NCI-H2227 (cell line): Measurements from ENCODE around the gene CGRRF1.
A peak's percentile ranks its signal among the peaks of the same experiment; 100 is the strongest.

Experiments used
- DNase-seq: peaks from one replicate; lab custom pipeline; 2025; ENCODE audit not compliant: unreplicated experiment; lab: John Stamatoyannopoulos, UW

The CGRRF1 gene

DNA sequence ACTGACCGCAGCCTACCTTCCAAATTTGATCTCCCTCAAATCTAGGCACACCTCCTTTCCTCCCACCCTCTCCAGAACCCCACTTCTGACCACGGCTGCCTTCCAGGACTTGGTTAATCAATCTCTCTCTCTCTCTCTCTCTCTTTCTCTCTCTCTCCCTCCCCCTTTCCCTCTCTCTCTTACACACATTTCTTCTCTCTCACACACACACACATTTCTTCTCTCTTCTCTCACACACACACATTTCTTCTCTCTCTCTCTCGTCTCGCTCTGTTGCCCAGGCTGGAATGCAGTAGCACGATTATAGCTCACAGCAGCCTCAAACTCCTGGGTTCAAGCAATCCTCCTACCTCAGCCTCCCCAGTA is 20.4 kb upstream of the CGRRF1 start:
- DNase-seq, result no peak

DNA sequence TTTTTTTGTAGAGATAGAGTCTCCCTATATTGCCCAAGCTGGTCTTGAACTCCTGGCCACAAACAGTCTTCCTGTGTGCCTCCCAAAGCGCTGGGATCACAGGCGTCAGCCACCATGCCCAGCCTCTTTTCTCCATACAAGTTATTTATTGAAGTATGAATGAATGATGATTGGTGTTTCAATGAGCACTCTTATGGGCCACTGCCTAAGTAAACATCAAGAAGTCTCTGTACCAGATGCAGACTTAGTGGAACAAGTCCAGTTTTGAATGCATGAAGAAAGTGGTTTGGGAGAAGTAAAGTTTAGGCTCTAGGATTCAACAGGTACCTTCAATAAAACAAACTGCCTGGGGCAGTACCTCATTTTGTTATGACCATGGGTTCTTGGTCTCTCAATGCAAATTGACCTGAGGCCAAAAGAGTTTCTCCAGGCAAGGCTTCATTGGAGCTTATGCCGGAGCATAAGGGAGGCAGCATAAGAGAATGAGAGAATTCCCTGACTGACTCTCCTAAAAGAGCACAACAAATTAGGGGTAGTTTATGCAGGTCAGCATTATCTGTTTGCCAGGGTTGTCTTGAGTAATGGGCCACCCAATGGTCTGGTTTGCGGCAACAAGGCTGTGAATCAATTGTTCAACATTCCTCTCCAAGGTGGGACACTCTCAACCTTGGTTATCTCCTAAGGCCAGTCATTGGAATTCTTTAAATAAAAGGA is 19.8 kb upstream of the CGRRF1 start:
- DNase-seq, result no peak

DNA sequence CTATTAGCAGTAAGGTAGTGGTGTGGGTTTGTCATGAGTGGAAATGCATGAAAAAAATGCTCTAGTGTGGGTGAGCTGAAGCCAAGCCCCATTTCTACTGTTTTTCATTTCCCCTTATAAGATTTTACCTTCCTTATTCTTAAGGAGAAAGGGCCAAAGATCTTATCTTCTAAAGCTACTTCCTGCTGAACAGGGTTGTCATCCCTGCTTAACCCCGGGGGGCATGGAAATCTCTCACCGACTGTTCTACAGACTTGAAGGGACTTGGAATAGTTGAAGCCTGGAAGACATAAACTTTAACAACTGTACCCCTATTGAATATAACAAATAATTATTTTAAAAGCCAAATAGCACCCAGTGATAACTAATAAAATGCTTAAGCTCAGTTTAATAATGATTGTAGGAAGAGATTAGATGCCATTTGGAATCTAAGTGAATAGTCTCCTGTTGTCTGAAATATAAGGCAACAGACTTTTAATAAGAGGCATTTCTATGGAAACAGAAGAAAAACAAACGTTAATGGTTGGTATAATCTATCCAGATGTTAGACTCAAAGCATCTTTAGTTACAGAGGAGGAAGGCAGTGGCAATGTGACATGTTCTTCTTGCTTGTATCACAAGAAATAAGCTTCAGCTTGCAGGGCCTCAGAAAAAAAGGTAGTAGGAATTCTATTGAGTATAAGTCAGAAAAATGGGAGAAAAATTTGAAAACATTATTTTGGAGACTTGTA is 19.1 kb upstream of the CGRRF1 start:
- no peak for DNase-seq

DNA sequence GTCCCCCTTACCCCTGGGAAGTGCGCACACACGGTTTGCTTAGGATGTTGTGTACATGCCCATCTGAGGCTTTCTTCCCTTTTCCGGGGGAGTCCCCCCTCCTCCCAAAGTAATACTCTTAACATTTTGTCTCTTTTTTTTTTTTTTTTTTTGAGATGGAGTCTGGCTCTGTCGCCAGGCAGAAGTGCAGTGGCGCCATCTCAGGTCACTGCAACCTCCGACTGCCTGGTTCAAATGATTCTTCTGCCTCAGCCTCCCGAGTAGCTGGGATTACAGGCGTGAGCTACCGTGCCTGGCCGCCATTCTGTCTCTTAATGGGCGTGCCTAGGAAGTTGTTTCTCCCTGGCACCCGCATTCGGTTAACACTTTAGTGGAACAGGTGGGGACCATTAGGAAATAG is 16.4 kb upstream of the CGRRF1 start:
- DNase-seq, result peak; percentile 11

DNA sequence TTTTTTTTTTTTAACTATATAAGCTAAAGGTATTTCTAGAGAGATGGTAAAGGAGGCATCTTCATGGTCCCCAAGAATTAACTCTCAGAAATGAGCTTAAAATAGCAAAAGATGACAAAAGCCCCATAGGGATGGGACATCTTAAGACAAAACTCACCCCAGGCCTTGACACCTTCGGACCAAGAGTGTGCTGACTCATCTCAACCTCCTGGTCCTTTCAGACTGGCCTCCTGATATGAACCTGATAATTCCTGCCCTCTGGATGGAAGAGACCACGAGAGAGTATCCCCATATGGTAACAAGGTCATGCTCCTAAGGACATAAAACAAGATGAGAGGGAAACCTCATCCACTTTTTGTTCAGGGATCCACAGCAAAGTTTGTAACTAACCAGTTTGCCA is 12.5 kb upstream of the CGRRF1 start:
- DNase-seq, result no peak

DNA sequence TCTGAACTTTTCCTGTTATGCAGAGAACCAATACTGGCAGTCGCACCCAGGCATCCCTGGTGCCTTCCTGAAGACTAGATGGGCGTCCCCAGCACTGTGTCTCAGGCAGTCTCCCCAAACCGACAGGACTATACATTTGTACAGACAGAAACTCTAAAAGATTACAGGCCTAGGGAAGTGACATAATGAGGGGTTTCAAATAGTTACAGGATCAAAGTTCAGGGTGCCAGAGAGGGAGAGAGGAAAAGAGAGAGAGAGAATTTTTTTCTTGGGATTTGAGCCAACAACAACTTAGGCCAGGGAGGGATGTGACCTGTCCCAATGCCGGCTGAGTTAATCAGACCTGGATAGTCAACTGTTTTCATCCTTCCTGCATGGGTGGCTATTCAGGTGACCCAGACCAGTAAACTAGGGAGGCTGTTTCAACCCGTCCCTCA is 11.6 kb upstream of the CGRRF1 start:
- no peak for DNase-seq

DNA sequence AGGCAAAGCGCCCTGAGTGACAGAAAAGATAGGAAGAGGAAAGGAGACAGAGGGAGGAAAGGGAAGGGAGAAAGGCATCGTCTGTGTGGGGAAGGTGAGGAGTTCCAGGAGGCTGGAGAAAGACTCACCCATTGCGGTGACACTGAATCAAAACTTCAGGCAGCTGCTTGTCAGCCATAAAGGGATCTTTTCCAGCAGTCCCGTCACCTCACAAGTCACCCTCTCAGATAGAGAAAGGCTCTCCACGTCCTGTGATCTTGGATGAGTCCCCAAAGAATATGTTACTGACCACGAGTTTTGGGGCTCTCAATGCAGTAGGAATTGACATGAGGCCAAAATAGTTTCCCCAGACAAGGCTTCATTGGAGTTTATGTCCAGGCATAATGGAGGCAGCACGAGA is 11.1 kb upstream of the CGRRF1 start:
- DNase-seq, result no peak

DNA sequence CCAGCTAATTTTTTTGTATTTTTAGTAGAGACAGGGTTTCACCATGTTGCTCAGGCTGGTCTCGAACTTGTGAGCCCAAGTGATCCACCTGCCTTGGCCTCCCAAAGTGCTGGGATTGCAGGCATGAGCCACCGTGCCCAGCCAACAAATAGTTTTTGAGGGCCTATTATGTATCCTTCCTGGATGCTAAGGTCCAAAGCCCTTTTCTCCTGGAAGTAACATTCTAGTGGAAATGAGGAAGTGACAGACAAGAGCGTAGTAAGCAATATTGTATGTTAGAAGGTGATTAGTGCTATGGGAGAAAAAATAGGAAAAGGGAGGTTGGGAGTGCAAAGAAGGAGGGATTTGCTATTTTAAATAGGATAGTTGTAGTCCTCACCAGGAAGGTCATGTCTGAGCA is 9.0 kb upstream of the CGRRF1 start:
- DNase-seq, result no peak

DNA sequence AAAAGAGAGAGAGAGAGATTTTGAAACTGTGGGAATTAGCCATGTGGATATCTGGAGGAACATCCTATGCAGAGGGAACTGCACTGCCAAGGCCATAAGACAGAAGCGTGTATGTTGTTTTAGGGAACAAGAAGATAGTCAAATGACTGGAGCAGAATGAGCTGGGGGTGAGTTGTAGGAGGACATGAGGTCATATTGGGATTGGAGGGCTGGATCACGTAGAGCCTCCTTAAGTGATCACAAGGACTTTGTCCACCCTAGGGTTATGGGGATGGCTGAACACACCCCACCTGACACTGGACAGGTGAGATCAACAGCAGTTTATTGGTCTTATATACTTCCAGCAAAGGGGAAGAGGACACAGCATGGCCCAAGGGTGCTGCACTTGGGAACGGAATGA is 8.2 kb upstream of the CGRRF1 start:
- no peak for DNase-seq

DNA sequence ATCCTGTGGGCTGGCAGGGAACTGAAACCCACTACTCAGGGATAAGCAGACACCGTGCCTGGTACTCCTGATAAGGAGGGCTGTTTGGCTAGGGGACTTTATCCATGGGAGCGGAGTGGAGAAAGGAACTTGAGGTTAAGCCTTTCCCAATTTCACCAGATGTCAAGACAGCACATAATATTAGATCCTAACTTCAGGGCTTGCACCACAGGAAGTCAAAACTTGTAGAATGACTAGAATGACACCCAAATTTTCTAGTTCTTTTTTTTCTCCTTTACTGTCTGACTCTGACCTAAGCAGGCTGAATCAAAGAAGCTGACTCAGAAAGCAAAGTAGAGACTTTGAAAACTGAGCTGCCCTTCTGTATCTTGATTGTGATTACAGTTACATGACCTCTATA is 7.1 kb upstream of the CGRRF1 start:
- DNase-seq, result no peak

DNA sequence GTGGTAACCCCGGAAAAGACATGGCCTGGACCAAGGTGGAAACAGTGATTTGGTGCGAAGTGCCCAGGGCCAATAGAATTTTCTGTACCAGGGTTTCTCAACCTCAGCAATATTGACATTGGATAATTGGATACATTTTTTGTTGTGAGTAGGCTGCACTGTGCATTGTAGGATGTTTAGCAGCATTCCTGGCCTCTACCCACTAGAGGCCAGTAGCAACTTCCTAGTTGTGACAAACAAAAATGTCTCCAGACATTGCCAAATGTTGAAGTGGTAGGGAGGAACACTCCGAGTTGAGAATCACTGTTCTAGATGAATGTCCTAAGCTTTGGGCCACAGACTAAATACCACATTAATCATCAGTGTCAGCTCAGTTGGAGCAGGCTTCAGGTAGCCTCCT is 6.2 kb upstream of the CGRRF1 start:
- DNase-seq, result peak; percentile 19

DNA sequence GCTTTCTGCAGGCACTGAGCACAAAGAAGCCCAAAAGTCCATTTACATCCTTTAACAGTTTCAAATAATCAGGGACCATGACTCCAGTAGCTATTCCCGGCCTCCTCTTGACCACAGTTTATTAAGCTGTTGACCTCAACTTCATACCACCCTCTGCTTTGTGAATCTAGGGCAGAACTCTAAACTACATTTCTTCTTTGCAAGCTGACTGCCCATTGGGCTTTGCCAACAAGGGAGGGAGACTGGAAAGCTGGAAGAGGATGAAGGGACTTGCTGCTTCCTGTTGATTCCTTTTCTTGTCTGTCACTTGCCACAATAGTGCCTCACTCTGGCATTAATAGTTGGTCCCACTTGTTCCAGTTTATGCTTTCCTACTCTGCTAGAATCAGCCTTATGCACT is 2.7 kb downstream of the CGRRF1 start:
- peak; percentile 10 for DNase-seq

DNA sequence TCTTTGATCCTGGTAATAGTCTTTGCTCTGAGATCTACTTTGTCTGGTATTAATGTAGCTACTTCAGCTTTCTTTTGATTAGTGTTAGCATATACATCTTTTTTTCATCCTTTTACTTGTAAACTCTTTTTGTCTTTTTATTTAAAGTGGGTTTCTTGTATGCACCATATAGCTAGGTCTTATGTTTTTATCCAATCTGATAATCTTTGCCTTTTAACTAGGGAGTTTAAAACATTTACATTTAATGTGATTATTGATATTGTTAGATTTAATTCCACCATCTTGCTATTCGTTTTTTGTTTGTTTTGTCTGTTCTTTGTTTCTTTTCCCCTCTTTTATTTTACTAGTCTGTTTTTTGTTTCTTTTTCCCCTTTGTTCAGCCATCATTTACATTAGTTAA is 6.0 kb downstream of the CGRRF1 start:
- no peak for DNase-seq

DNA sequence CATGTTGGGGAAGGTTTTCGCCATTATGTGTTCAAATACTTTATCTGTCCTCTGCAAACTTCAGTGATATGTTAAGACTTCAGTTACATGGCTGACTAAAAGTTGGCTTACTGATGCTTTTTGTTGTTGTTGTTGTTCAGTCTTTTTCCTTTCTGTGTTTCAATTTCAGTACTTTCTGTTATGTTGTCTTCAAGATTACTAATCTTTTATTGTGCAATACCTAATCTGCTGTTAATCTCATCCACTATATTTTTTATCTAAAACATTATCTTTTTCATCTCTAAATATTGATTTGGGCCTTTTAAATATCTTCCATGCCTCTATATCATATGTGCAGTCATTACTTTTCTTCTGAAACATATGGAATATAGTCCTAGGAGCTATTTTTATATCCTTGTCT is 7.0 kb downstream of the CGRRF1 start:
- no peak for DNase-seq

DNA sequence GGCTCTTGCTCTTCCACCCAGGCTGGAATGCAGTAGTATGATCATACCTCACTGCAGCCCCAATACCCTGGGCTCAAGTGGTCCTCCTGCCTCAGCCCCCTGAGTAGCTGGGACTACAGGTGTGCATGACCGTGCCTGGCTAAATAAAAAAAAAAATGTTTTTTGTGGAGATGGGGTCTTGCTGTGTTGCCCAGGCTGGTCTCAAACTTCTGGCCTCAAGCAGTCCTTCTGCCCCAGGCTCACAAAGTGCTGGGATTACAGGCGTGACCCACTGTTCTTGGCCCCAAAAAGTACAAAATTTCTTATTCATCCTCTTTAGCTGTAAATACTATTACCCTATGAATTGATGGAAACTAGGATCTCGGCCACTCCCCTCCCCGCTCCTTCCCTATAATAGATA is 14.7 kb downstream of the CGRRF1 start:
- DNase-seq, result no peak

DNA sequence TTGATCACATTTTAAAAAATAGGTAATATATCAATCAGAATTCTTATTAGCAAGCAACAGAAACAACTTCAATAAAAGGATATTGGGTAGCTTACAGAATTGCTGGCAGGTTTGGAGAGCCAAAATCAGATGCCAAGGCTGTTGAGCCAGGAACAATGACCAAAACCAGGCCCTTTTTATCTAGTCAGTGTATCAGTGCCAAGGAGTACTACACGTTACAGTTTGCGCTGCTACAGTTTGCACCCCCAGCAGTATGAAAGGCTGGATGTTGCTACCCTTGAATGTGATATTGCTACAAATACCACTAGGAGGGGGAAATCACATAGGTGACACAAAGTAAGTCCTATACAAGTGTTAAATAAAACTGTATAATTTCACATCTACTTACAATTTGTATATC is 19.3 kb downstream of the CGRRF1 start:
- no peak for DNase-seq

DNA sequence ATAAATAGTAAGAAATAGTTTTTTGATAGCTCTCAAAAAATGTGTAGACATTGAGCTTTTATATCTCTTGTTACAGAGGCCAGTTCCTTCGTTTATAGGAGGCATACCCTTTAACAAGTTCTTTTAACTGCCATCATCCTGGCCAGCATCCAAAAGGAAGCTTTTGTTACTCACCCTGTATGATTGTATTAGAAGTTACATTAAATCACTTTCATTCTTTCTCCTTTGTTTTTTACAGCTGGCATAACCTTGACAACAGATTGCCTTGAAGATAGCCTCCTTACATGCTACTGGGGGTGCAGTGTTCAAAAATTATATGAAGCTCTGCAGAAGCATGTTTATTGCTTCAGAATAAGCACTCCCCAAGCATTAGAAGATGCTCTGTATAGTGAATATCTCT is 20.1 kb downstream of the CGRRF1 start:
- no peak for DNase-seq

DNA sequence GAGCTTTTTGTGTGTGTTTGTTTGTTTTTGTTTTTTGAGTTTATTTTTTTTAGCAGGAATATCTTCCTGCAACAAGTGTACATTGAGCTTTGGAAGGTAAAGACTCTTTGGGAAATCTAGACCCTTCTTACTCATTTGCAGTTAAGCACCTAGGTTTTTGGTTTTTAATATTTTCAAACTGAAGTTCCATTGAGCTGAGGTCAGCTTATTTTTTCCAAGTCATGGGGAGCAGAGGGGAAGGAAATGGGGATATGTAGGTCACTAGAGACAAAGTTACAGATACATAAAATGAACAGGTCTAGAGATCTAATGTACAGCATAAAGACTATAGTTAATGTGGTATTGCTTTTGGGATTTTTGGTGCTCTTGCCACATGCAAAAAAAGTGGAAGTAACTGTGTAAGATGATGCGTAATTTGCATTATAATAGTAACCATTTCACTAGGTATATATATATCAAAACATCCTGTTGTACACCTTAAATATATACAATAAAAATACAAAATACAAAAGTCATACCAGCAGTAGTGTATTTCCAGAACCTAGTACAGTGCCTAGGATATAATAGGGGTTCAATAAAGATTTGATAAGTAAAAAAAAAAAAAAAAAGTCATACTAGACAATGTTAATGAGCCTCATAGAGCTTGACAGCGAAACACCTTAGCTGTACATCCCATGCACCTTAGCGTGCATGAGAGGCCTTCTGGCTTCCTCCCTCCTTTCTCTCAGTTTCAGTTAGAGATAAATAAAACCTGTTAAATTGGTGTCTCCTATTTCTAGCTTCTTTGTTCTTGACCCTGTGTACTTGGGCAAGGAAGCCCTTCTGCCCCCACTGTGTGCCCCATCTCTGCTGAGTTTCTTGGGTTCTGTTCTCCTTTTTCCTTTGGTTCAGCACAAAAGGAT is 22.7 kb downstream of the CGRRF1 start:
- no peak for DNase-seq

DNA sequence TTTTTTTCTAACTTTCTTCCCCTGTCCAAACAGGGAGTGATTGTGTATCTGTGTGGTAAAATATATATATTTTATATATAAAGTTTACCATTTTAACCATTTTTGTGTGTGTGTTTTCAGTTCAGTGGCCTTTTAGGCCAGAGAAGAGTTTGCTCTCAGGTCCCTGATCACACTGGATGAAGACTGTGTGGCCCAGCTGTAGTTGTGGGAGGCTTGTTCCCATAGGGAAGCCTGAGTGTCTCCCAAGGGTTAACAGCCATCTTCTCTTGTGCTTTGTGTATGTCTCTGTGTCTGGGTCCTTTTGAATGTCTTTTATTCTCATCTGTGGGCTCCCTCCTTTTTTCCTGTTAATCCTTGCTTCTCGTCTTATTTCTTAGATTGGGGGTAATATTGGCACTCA is 23.4 kb downstream of the CGRRF1 start:
- DNase-seq, result no peak

DNA sequence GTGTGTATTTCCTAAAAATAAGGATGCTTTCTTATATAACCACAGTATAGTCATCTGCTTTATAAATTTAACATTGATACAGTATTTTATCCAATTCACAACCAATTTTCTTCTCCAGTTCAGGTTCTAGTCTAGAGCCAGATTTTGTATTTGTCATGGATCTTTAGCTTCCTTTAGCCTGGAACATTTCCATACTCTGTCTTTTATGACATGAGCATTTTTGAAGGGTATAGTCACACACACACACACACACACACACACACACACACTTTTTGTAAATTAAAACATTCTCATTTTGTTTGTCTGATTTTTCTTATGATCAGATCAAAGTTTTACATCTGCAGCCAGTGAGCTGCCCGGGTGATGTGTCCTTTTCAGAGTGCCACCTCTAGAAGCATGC is 25.4 kb downstream of the CGRRF1 start:
- DNase-seq, result no peak

DNA sequence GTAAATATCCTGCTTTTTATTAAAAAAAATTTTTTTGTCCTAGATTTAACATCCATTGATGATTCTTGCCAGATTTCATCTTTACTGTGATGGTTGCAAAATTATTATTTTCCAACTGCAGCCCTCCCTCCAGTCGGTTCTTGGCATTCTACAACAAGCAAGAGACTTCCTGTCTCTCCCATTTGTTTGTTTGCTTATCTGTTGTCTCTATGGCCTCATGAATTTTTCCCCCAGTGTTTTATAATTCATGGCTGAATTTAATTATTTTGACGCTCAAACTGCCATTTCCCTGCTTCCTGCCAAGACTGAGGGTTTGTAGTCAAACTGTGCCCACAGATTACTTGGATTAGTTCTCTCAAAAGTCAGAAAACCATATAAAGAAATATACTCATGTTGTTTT is 25.9 kb downstream of the CGRRF1 start:
- DNase-seq, result no peak

DNA sequence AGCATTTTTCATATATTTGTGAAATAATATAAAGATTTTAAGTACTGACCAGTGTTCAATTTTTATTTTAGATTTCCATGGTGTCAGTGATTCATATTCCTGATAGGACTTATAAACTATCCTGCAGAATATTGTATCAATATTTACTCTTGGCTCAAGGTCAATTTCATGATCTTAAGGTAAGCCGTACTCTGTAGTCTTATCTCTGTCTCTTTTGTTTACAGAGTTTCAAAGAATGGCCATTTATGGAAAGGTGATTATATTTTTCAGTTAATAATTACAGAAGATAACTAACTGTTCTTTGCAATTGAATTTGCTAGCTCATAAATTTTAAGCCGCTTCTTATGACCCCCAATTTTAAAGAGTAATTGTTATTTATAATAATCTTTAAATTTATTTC is 27.9 kb downstream of the CGRRF1 start:
- DNase-seq, result no peak
